Activated CD8-positive, alpha-beta memory T cell treated with anti-CD3 and anti-CD28 coated beads, Interleukin-2, amount 50 U/mL, for 24 hours (primary cell): ENCODE results near the gene CDH13.

Source experiments
- DNase-seq: peaks from one replicate; pipeline ENCODE4 v3.0.0-alpha.2; 2020; ENCODE audit errors: extremely low read depth

The CDH13 gene

GRCh38 chr16:82995286-82995923 lies 368.6 kb downstream of the CDH13 start:
- no peak for DNase-seq

GRCh38 chr16:82995924-82996441 lies 369.2 kb downstream of the CDH13 start:
- no peak for DNase-seq

DNA sequence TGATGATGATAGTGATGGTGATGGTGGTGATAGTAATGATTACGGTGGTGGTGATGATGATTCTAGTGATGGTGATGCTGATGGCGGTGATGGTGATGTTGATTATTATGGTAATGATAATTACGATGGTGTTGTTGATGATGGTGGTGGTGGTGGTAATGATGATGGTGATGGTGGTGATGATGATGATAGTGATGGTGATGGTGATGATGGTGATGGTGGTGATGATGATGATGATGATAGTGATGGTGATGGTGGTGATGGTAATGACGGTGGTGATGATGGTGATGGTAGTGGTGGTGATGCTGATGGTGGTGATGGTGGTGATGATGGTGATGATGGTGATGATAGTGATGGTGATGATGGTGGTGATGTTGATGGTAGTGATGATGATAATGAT lies 370.0 kb downstream of the CDH13 start:
- no peak for DNase-seq

DNA sequence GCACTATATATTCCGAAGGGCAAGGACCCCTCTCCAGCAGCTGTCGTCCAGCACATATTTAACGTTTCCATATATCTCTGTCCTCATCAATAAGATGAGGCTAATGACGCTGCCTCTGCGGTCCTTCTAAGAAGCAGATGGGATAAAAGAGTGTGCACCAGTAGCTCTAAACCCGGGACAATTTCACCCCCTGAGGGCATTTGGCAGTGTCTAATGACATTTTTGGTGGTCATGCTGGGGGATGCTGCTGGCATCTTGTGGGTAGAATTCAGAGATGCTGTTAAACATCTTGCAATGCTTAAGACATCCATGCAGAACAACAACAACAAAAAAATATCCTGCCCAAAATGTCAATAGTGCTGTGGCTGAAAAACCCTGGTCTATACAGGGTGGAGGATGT lies 372.9 kb downstream of the CDH13 start:
- DNase-seq = no peak

DNA sequence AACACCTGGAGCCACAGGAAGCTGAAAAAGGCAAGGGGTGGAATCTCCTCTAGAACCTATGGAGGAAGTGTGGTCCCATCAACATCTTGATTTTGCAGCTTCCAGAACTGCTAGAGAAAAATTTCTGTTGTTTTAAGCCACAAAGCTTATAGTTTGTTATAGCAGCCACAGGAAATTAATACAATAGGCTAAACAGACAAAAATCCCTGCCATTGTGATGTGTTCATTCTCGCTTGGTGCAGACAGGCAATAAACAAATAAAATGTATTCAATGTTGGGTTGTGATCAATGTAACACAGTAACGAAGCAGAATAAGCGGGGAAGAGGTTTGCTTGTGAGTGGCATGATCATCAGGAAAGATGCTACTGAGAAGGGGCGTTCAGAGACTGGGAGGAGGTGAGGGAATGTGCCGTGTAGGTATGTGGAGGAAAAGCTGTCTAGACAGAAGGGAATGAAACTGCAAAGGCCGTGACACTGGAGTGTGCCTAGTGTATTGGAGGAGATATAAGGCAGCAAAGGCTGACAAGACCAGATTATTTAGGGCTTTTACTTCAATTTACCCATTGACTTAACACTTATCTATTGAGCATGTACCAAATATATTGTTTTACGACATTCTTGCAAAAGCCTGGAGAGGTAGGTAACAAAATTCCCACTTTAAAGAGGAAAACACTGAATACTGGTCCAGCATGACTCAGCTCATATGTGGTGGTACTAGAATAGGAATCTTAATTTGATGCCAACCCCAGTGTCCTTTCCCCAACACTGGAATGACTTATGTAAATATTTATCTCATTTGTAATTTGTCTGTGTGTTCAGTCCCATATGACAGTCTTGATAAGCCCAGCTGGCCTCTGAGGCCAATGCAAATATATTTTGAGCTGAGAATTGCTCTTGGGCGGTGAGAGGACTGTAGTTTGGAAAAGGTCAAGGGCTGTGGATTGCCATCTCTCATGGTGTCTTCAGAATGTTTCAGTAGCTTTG lies 375.9 kb downstream of the CDH13 start:
- no peak for DNase-seq

GRCh38 chr16:83004868-83005652 lies 378.3 kb downstream of the CDH13 start:
- DNase-seq = no peak

DNA sequence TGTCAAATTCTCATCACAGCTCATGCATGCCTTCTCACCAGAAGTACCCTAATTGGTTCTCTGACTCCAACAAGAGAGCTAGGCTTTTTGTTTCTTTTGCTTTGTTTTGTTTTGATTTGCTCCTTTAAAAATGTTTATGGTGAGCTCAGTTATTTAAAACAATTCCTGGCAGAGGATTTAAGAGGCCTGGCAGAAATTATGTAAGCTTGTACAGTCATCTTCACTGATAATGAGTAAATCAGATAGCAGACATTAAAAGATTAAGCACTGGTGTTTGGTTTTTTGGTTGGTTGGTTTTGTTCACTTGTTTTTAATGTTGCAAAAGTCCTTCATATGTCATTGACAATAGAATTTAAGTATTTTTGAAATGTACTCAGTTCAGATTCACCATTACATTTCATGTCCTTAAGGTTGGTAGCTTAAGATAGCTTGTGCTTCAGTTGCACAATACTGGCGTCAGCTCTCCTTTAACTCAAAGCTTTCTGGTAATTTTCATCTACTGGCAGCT lies 378.9 kb downstream of the CDH13 start:
- no peak for DNase-seq

DNA sequence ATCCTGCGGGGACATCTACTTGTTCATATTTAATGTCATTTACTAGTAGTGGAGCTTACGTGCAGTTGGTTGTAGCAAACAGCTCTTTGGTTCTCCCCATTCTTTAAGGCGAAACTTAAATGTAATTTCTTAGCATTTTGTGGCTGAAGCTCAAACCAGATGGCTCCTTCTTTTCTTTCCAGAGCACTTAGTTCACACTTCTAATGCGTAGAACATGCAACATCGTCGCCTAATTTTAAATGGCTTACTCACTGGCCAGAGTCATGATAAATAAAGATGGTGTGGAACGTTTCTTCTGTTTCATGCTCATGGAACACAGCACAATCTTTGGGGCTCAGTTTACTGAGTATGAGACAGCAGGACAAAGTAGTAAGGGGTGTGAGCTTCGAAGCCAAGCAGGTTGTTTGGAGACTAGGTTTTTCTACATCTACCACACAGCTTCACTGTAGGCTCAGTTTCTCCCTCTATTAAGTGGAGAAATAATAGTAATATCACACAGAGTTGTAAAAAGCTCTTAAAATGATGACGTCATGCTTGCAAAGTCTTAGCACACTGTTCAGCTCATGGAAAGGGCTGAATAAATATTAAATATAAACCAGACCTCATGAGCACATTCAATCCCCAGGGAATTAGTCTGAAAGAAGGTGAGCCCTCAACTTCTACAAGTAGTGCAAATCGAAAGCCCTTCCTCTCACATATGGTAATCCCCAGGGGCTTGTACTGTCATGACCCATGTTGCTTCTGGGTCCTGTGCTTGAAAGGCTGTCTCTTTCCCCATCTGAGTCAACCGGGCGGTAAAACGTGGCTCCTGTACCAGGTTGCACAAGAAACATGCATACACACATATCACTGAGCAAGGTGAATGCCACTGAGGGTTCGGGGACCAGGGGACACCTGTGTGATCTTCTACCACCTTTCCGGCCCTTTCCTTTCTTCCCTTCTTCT lies 384.3 kb downstream of the CDH13 start:
- no peak for DNase-seq

DNA sequence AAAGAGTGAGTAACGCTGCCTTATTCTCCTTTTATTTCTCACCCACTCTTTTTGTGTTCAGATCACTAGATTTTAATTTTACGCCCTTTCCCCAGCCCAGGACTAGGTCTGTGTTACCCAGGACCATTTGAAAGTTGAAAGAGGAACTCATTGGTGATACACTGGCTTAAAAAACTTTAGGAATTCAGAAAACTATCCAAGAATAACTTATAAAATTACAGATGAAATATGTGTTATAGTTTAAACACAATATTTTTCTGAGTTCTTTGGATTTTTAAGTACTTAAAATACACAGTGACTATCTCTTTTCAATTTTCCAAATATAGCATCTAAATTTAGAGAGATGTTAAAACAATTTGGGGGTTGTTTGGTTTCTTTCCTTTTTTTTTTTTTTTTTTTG lies 385.2 kb downstream of the CDH13 start:
- no peak for DNase-seq

DNA sequence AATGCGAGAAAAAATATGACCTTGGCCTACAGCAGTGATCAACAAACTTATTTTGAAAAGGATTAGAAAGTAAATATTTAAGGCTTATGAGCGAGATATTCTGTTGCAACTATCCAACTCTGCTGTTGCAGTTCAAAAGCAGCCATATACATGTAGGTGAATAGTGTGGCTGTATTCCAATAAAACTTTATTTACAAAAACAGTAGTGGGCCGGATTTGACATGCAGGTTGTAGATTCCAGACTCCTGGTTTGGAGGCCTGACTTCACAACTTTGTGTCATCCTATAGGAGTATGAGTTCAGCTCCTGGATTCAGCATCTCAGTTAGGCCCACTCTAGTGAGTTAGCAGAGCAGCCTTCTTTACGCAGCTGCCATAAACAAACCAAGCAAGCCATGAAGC lies 386.3 kb downstream of the CDH13 start:
- no peak for DNase-seq

GRCh38 chr16:83019963-83020362 lies 393.2 kb downstream of the CDH13 start:
- DNase-seq = no peak

DNA sequence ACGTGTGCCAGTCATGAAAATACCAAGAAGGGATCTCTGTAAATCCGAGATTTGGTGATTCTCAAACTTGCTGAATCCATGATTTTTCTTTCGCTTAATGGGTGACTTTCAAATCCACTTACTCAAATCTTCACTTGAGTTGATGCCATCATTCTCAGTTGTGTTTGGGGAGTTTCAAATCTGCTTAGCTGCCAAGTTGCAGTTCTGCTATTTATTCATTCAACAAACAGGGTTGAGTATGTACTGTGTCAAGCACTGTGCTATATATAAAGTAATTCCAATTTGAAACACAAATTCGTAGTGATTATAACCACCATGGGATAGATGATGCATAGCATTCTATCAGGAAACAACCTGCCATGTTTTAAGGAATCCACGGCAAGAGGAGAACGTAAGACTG lies 394.3 kb downstream of the CDH13 start:
- no peak for DNase-seq

DNA sequence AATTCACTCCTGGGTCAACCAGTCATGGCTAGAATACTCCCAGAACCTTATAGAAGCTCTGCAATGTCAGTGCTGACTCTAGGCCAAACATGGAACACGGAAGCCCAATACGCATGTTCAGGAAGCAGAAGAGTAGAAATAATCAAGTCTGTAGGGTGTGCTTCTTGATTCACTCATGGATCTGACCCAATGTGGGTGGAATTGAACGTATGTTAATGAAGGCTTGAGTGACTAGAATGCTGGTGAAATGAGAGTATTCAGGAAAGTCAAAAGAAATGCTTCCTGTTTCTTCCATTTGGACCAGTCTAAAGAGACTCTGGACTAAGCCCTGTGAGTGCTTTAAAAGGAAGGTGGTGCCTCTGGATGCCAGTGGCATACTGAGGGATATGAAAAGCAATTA lies 395.0 kb downstream of the CDH13 start:
- DNase-seq = no peak

GRCh38 chr16:83023011-83023410 lies 396.2 kb downstream of the CDH13 start:
- no peak for DNase-seq

DNA sequence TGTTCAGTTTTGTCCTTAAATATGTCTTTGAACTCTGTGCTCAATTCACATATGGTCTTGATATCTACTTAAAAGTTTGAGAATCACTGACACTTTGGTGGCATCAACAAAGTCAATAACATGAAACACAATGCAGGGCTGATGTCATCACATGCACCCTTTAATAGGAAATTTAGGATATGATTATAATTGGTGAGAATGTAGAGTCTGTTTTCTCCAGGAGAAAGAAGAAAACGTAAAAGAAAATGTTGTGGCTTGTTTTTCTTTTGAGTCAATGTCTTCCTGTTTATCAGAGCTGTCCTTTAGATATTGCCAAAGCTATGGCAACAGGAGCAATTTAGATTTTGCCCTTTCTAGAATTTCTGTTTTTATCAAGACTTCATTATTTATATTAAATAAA lies 396.9 kb downstream of the CDH13 start:
- DNase-seq = no peak

- no peak for DNase-seq
These were observed 401.2 kb downstream of the CDH13 start for GRCh38 chr16:83027973-83028372.

GRCh38 chr16:83029467-83029866 lies 402.7 kb downstream of the CDH13 start:
- DNase-seq = no peak

- no peak for DNase-seq
These were observed 404.8 kb downstream of the CDH13 start for GRCh38 chr16:83031524-83031923.

DNA sequence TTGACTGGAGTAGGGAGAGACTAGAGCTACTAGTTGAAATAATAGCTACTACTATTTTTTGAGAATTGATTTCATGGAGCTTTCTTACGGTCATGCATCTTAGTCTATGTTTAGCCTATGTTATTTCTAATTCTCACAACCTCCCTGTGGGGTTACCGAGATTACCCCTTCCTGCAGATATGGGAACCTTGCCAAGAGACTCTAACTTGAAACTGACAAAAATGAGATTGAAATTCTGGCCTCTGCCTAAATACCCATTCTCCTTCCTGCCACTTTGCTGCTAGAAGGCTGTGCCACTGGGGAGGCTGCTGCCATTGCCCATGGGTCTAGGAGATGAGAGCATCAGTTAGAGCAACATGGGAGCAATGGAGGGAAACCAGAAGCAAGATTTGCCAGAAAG lies 410.3 kb downstream of the CDH13 start:
- no peak for DNase-seq

GRCh38 chr16:83037884-83038283 lies 411.1 kb downstream of the CDH13 start:
- DNase-seq = no peak

DNA sequence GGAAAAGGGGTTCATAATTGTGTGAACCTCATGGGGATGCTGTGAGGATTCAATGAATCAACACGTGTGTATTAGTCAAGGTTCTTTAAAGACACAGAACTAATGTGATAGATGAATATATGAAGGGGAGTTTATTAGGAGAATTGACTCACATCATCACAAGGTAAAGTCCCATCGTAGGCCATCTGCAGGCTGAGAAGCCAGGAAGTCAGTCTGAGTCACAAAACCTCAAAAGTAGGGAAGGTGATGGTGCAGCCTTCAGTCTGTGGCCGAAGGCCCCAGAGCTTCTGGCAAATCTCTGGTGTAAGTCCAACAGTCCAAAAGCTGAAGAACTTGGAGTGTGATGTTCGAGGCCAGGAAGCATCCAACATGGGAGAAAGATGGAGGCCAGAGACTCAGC lies 413.4 kb downstream of the CDH13 start:
- no peak for DNase-seq
